ENCODE measurements around the gene PAH.

DNA sequence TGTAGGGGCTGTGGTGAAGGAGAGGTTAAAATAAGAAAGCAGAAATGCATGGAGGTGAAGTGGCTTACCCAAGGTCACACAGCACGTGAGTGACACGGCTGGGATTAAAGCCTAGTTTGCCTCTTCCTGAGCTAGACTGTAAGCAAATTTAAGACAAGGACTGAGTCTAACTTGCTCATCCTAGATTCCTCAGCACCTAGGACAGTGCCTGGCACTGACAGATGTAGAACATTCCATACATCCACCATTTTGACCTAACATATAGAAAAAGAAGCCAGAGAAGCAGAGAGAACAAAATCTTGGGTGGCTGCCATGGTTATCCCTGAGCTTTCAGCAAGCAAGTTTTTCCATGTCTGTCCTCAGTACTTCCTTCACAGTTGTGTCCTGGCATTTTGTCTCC lies 110.5 kb downstream of the PAH start:
- no peak for TF ChIP-seq CREB1 (CRISPR knock-in tag; IDR thresholded peaks at IDR 0.05)
- no peak for TF ChIP-seq USF1 (CRISPR knock-in tag; IDR thresholded peaks at IDR 0.05)
- no peak for TF ChIP-seq CTCF (IDR thresholded peaks at IDR 0.05)
- TF ChIP-seq ESRRA (CRISPR knock-in tag; IDR thresholded peaks at IDR 0.05; ENCODE audit: borderline replicate concordance), result no peak
- TF ChIP-seq ETV6 (CRISPR knock-in tag; IDR thresholded peaks at IDR 0.05), result no peak
- no peak for TF ChIP-seq FOXP4 (CRISPR knock-in tag; IDR thresholded peaks at IDR 0.05)
- TF ChIP-seq MAX (CRISPR knock-in tag; IDR thresholded peaks at IDR 0.05), result no peak
- no peak for TF ChIP-seq JUN (CRISPR knock-in tag; IDR thresholded peaks at IDR 0.05)
